Activated B cell treated with CpG ODN at 0.5 μM for 24 hours (primary cell): Measurements from ENCODE around the gene NPLOC4. TPM values are rescaled to one million over a fixed set of nuclear protein-coding genes. Genes with fewer than 3 reads are reported as not detected.

ENCODE experiments used
- ATAC-seq: fragments of 200-7000 bp; cut with Tn5 transposase; one replicate; pipeline ENCODE4 v1.10.0; 2021; ENCODE audit warnings: low read depth, mild to moderate bottlenecking, moderate library complexity
- CTCF ChIA-PET: fragments of 350-600 bp; sonication (Branson Sonifier 250); formaldehyde crosslinking; loops from one replicate; lab custom pipeline; 2021; ENCODE audit warnings: antibody characterized with exemption; lab: Charles Lee
- POLR2A ChIA-PET: fragments of 350-600 bp; sonication (Branson Sonifier 250); formaldehyde crosslinking; loops from one replicate; lab custom pipeline; 2021; ENCODE audit warnings: antibody characterized with exemption; lab: Charles Lee
- DNase-seq: peaks from one replicate; pipeline ENCODE4 v3.0.0; 2022
- H3K27ac Mint-ChIP-seq: one replicate; pipeline ENCODE4 v1.8.0; 2020; ENCODE audit warnings: mixed read lengths
- H3K27me3 Mint-ChIP-seq: one replicate; pipeline ENCODE4 v1.8.0; 2021; ENCODE audit warnings: mixed read lengths
- H3K36me3 Mint-ChIP-seq: one replicate; pipeline ENCODE4 v1.8.0; 2021; ENCODE audit warnings: low read depth, mixed read lengths
- H3K4me1 Mint-ChIP-seq: one replicate; pipeline ENCODE4 v1.8.0; 2021; ENCODE audit warnings: mixed read lengths
- H3K4me3 Mint-ChIP-seq: one replicate; pipeline ENCODE4 v1.8.0; 2020; ENCODE audit warnings: mild to moderate bottlenecking, mixed read lengths
- H3K9me3 Mint-ChIP-seq: one replicate; pipeline ENCODE4 v1.8.0; 2020; ENCODE audit warnings: mixed read lengths
- intact Hi-C: fragments of 100-400 bp; cut with micrococcal nuclease; formaldehyde crosslinking; loops from one replicate; pipeline ENCODE4 v1.15.1; 2024
- total RNA-seq: library from RNA; stranded (reverse); gene quantifications from 2 replicates; pipeline ENCODE4 v1.2.3, GENCODE V29; 2022
- TF ChIP-seq, protein P1 (sequence below): fragments of 200-600 bp; IDR thresholded peaks from one replicate; pipeline ENCODE4 v1.8.0; 2022; ENCODE audit warnings: antibody characterized with exemption, mild to moderate bottlenecking

The NPLOC4 gene
- total RNA-seq, 1 donor from 2014 or later: 132 TPM

DNA sequence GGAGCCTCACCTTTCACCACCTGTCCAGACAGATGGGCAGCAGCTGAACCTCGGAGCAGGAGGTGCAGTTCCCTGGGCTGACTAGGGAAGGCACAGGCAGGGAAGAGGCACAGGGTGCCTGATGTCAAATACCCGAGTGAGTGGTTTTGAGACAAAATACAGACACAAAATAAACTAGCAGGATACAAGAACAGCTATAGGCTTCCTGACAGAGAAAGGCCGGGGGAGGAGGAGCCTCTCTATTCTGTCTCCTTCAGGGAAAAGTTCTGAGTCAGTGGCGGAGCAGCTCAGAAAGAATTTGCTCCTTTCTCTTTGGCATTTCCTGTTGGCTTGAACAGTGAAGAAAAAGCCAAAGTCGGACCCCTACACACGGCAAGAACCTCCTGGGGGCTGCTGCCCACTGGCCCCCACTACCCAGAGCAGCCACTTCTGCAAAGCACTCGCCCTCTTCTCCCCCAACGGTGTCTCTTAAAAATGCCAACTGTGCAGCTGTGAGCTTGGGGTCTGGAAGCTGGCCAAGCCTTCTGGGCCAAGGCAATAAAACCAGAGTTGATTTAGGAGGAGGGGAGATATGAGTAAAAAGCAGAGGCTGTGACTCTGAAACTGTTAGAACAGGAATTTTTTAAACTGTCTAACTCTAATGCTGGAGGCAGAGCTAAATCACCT is 70.3 kb downstream of the NPLOC4 start:
- ChIA-PET CTCF (no interaction called here), POLR2A (no interaction called here)
- DNase-seq (no peak), ATAC-seq (no peak)
- Mint-ChIP-seq H3K4me1 (peaks cover 19% of the 10 kb centered on the region), H3K36me3 (peaks cover 86% of the 10 kb centered on the region), H3K9me3 (no peaks in the 10 kb centered on the region), H3K4me3 (no peak overlapping the region), H3K27me3 (no peaks in the 10 kb centered on the region), H3K27ac (no peak overlapping the region)
- TF ChIP-seq, protein P1, sequence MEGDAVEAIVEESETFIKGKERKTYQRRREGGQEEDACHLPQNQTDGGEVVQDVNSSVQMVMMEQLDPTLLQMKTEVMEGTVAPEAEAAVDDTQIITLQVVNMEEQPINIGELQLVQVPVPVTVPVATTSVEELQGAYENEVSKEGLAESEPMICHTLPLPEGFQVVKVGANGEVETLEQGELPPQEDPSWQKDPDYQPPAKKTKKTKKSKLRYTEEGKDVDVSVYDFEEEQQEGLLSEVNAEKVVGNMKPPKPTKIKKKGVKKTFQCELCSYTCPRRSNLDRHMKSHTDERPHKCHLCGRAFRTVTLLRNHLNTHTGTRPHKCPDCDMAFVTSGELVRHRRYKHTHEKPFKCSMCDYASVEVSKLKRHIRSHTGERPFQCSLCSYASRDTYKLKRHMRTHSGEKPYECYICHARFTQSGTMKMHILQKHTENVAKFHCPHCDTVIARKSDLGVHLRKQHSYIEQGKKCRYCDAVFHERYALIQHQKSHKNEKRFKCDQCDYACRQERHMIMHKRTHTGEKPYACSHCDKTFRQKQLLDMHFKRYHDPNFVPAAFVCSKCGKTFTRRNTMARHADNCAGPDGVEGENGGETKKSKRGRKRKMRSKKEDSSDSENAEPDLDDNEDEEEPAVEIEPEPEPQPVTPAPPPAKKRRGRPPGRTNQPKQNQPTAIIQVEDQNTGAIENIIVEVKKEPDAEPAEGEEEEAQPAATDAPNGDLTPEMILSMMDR: no peak
- intact Hi-C loops: no loop called here

DNA sequence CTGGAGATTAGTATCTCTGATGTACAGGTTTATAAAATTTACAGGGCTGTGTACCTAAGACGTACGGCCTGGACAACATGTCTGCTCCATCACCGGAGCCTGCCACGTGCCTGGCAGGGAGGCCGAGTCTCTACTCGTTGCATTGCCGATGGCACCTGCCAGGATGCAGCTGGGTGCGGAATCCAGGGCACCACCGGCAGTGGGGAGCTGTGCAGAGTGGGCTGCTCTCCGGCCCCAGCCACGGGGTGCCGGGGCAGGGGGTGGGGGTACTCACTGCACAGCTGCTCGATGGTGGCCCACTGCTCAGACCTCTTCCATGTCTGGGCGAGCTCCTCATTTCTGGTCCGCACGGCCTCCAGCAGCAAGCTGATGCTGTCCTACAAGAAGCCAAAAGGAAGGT is 71.7 kb downstream of the NPLOC4 start:
- no peaks in the 10 kb centered on the region for H3K27me3 Mint-ChIP-seq
- peaks cover 33% of the 10 kb centered on the region for H3K4me1 Mint-ChIP-seq
- H3K9me3 Mint-ChIP-seq: no peaks in the 10 kb centered on the region
- intact Hi-C loops: no loop called here
- ChIA-PET POLR2A (interaction anchor here (0.8 kb wide), 1 partner anchor 30 kb away, joined by 3 read pairs; no protein-coding TSS in a partner anchor), CTCF (no interaction called here)
- H3K27ac Mint-ChIP-seq: no peak overlapping the region
- H3K4me3 Mint-ChIP-seq: no peak overlapping the region
- H3K36me3 Mint-ChIP-seq: peaks cover 80% of the 10 kb centered on the region
- no peak for DNase-seq
- TF ChIP-seq, protein P1: no peak
- no peak for ATAC-seq

DNA sequence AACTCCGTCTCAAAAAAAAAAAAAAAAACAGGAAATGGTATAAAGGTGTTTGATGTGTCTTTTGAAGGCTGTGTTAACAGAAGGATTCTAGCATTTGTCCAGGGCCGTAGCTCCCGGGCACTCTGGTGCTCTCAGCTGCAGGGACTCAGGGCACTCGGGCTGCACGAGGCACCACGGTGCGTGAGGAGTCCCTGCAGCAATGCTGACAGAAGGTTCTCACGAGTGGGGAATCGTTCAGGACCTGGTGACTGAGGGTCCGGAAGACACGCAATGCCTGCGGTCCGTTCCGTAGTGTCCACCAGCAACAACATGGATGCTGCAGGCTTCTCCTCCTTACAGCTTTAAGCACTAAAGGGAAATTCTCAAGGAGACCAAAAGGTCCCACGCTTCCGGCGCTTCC is 72.1 kb downstream of the NPLOC4 start:
- no peak overlapping the region for H3K4me3 Mint-ChIP-seq
- POLR2A ChIA-PET: no interaction called here
- CTCF ChIA-PET: no interaction called here

DNA sequence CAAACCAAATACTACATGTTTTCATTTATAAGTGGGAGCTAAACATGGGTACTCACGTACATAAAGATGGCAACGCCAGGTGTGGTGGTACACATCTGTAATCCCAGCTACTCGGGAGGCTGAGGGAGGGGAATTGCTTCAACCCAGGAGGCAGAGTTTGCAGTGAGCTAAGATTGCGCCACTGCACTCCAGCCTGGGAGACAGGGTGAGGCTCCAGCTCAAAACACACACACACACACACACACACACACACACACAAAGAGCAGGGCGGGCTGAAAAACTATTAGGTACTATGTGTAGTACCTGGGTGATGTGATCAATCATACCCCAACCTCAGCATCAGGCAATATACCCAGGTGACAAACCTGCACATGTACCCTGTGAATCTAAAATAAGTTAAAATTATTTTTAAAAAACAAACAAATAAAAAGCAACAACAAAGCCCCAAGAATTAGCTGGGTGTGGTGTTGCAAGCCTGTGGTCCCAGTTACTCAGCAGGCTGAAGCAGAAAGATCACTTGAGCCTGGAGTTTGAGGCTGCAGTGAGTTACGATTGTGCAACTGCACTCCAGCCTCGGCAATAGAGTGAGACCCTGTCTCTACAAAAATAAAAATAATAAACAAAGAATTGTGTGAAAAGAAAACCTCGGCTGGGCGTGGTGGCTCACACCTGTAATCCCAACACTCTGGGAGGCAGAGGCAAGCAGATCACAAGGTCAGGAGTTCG is 72.9 kb downstream of the NPLOC4 start:
- POLR2A ChIA-PET: interaction anchor here (0.6 kb wide), 1 partner anchor 36 kb away, joined by 3 read pairs; no protein-coding TSS in a partner anchor
- no peaks in the 10 kb centered on the region for H3K9me3 Mint-ChIP-seq
- TF ChIP-seq, protein P1: no peak
- no peak overlapping the region for H3K4me3 Mint-ChIP-seq
- H3K27ac Mint-ChIP-seq: no peak overlapping the region
- DNase-seq: no peak
- no peak for ATAC-seq
- intact Hi-C loops: no loop called here
- no peaks in the 10 kb centered on the region for H3K27me3 Mint-ChIP-seq
- CTCF ChIA-PET: no interaction called here
- peaks cover 38% of the 10 kb centered on the region for H3K4me1 Mint-ChIP-seq
- H3K36me3 Mint-ChIP-seq: peaks cover 70% of the 10 kb centered on the region

More for the DNA sequence above, 72.1 kb downstream of the NPLOC4 start:
- H3K27me3 Mint-ChIP-seq: no peaks in the 10 kb centered on the region
- H3K9me3 Mint-ChIP-seq: no peaks in the 10 kb centered on the region
- no peak for DNase-seq
- H3K27ac Mint-ChIP-seq: no peak overlapping the region
- no peak for ATAC-seq
- TF ChIP-seq, protein P1: no peak
- peaks cover 77% of the 10 kb centered on the region for H3K36me3 Mint-ChIP-seq
- H3K4me1 Mint-ChIP-seq: peaks cover 36% of the 10 kb centered on the region
- intact Hi-C loops: no loop called here

DNA sequence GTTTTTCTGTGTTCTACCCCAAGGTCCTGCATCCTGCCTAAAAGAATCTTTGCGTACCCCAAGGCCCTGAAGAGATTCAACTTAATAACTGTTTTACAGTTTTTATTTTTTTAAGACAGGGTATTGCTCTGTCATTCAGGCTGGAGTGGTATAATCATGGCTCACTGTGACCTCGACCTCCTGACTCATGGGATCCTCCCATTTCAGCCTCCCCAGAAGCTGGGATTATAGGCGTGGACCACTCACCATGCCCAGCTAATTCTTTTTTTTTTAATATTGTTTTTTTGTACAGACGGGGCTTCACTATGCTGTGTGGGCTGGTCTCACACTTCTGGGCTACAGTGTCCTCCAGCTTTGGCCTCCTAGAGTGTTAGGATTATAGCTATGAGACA is 75.4 kb downstream of the NPLOC4 start:
- no peaks in the 10 kb centered on the region for H3K9me3 Mint-ChIP-seq
- ATAC-seq (peak; percentile 6), DNase-seq (no peak)
- ChIA-PET POLR2A (interaction anchor here (0.6 to 3.6 kb wide), 7 partner anchors 9 to 150 kb away, joined by 3 to 25 read pairs (median 8); partner anchors contain the start of genes ACTG1 and FAAP100), CTCF (interaction anchor here (1.4 kb wide), 1 partner anchor 40 kb away, joined by 6 read pairs; no protein-coding TSS in a partner anchor)
- H3K4me3 Mint-ChIP-seq: peak overlapping the region; percentile 47
- intact Hi-C loops: loop anchor here (1.0 kb wide), 1 partner anchor 8 kb away; no protein-coding TSS in a partner anchor
- H3K4me1 Mint-ChIP-seq: peaks cover 40% of the 10 kb centered on the region
- TF ChIP-seq, protein P1: no peak
- peaks cover 64% of the 10 kb centered on the region for H3K36me3 Mint-ChIP-seq
- H3K27ac Mint-ChIP-seq: peak overlapping the region; percentile 91
- H3K27me3 Mint-ChIP-seq: no peaks in the 10 kb centered on the region
